ENCODE data around the gene DTL.

The DTL gene

GRCh38 chr1:212137854-212138253 lies 102.3 kb downstream of the DTL start:
- no peak for DNase-seq

- no peak for DNase-seq
Measured at GRCh38 chr1:212138457-212138856, 102.9 kb downstream of the DTL start.

- DNase-seq = no peak
Measured at GRCh38 chr1:212139526-212140135, 104.1 kb downstream of the DTL start.

GRCh38 chr1:212141404-212141803 lies 105.9 kb downstream of the DTL start:
- DNase-seq = no peak

GRCh38 chr1:212142883-212143530 lies 107.5 kb downstream of the DTL start:
- no peak for DNase-seq

- no peak for DNase-seq
Measured at GRCh38 chr1:212147581-212148033, 112.1 kb downstream of the DTL start.

GRCh38 chr1:212149566-212149965 lies 114.0 kb downstream of the DTL start:
- DNase-seq = no peak

- DNase-seq = no peak
Measured at GRCh38 chr1:212152308-212152693, 116.8 kb downstream of the DTL start.

- DNase-seq = no peak
Measured at GRCh38 chr1:212152869-212153268, 117.3 kb downstream of the DTL start.

GRCh38 chr1:212153635-212154034 lies 118.1 kb downstream of the DTL start:
- DNase-seq = no peak

Measured in stimulated activated naive CD4-positive, alpha-beta T cell (primary cell).